CD4-positive, alpha-beta T cell (primary cell): ENCODE data around the gene TSPAN18. TPM values are rescaled to one million over a fixed set of nuclear protein-coding genes. Genes with fewer than 3 reads are reported as not detected.

Experiments
- ATAC-seq: fragments of 200-7000 bp; cut with Tn5 transposase; one replicate; pipeline ENCODE4 v1.10.0; 2022; ENCODE audit warnings: mild to moderate bottlenecking; ENCODE audit not compliant: poor library complexity
- CTCF ChIA-PET: fragments of 350-600 bp; sonication (Branson Sonifier 250); formaldehyde crosslinking; loops from one replicate; lab custom pipeline; 2021; ENCODE audit warnings: antibody characterized with exemption, inconsistent platforms; lab: Charles Lee
- POLR2A ChIA-PET: fragments of 350-600 bp; sonication (Branson Sonifier 250); formaldehyde crosslinking; loops from one replicate; lab custom pipeline; 2021; ENCODE audit warnings: antibody characterized with exemption, inconsistent platforms; lab: Charles Lee
- DNase-seq, 14 experiments: peaks; one replicate each; pipeline ENCODE4 v3.0.0-alpha.2; 2013 to 2020; ENCODE audit warnings: mixed read lengths in 2 of 14
- H3K27ac ChIP-seq, 2 donors: one replicate each; pipeline versions ENCODE4 v1.5.1 to v1.7.0; 2013; ENCODE audit warnings: low read length in 2 of 2, low read depth in 1 of 2, mild to moderate bottlenecking in 1 of 2
- H3K27me3 ChIP-seq, 2 experiments: 1 replicate in 1 of 2; 2 replicates in 1 of 2; pipeline versions ENCODE4 v1.6.1 to v1.7.0; 2013; ENCODE audit warnings: low read length in 2 of 2, control low read depth in 1 of 2, mild to moderate bottlenecking in 1 of 2, moderate library complexity in 1 of 2; ENCODE audit not compliant: insufficient read depth in 2 of 2, control insufficient read depth in 1 of 2
- H3K36me3 ChIP-seq: one replicate; pipeline ENCODE4 v1.6.1; 2013; ENCODE audit warnings: low read length, control low read depth; ENCODE audit not compliant: insufficient read depth
- H3K4me1 ChIP-seq: one replicate; pipeline ENCODE4 v1.6.1; 2013; ENCODE audit warnings: low read length, control low read depth; ENCODE audit not compliant: insufficient read depth
- H3K4me3 ChIP-seq: one replicate; pipeline ENCODE4 v1.5.1; 2013; ENCODE audit warnings: mild to moderate bottlenecking, low read length, moderate library complexity
- H3K9me3 ChIP-seq, 2 experiments: 1 replicate in 1 of 2; 2 replicates in 1 of 2; pipeline versions ENCODE4 v1.6.1 to v1.7.0; 2013; ENCODE audit warnings: low read length in 2 of 2, mild to moderate bottlenecking in 2 of 2, control low read depth in 1 of 2, moderate library complexity in 1 of 2; ENCODE audit not compliant: control insufficient read depth in 1 of 2, insufficient read depth in 1 of 2
- H3K27ac Mint-ChIP-seq: one replicate; pipeline ENCODE4 v1.8.0; 2020; ENCODE audit warnings: mixed read lengths
- H3K27me3 Mint-ChIP-seq: one replicate; pipeline ENCODE4 v1.8.0; 2021; ENCODE audit warnings: mixed read lengths
- H3K36me3 Mint-ChIP-seq: one replicate; pipeline ENCODE4 v1.8.0; 2021; ENCODE audit warnings: low read depth, mixed read lengths
- H3K4me1 Mint-ChIP-seq: one replicate; pipeline ENCODE4 v1.8.0; 2021; ENCODE audit warnings: low read depth, mixed read lengths
- H3K4me3 Mint-ChIP-seq: one replicate; pipeline ENCODE4 v1.8.0; 2020; ENCODE audit warnings: mild to moderate bottlenecking, mixed read lengths
- H3K9me3 Mint-ChIP-seq: one replicate; pipeline ENCODE4 v1.8.0; 2020; ENCODE audit warnings: mixed read lengths
- intact Hi-C, 2 experiments: fragments of 100-400 bp; cut with DNase I in 1 of 2; cut with micrococcal nuclease in 1 of 2; formaldehyde crosslinking; loops; one replicate each; pipeline versions ENCODE4 v1.15.1 to v1.9.0; 2023 to 2025; cut with DNase I, micrococcal nuclease
- total RNA-seq, 174 experiments: library from RNA in 2 of 174; stranded (reverse) in 2 of 174; gene quantifications; one replicate each; pipeline ENCODE4 v1.2.3 and lab custom pipeline; 2021 to 2026
- TF ChIP-seq, protein P1 (sequence below): fragments of 200-600 bp; IDR thresholded peaks from one replicate; pipeline ENCODE4 v1.8.0; 2022; ENCODE audit warnings: antibody characterized with exemption, mild to moderate bottlenecking

Gene TSPAN18
- total RNA-seq, 2 experiments from 2014 or later, result 23.0 to 25.3 TPM

DNA sequence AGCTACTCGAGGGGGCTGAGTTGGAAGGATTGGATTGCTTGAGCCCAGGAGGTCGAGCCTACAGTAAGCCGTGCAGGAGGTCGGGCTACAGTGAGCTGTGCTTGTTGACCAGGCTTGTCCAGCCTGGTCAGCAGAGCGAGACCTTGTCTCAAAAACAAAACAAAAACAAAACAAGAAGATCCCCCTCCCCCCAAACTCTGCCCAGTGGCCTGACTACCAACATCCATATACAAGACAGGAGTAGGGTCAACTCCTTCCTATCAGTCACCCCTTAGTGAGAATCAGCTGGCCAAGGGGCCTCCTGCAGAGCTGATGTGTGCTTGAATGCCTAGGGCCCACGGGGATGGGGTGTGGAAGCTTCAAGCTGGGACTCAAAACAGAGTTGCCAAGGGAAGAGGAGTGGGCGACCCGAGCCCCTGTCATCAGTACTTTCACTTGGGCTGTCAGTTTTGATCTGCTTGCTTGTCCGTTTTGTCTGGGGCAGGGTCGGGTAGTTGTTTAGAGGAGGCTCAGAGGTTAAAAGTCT is 942 bp upstream of the TSPAN18 start:
- ATAC-seq (no peak), DNase-seq (peak in 1 of 14 experiments; percentile 14)
- intact Hi-C loops, result loop anchor here (2.0 to 10.0 kb wide), 5 partner anchors 104 to 379 kb away; no protein-coding TSS in a partner anchor
- POLR2A ChIA-PET, result interaction anchor here (1.2 kb wide), 1 partner anchor 186 kb away, joined by 4 read pairs; no protein-coding TSS in a partner anchor
- Mint-ChIP-seq H3K4me1 (peaks cover 34% of the 10 kb centered on the region), H3K9me3 (no peaks in the 10 kb centered on the region), H3K27ac (peak overlapping the region; percentile 86), H3K36me3 (no peaks in the 10 kb centered on the region), H3K4me3 (peak overlapping the region; percentile 89), H3K27me3 (peaks cover 28% of the 10 kb centered on the region)
- TF ChIP-seq, protein P1, sequence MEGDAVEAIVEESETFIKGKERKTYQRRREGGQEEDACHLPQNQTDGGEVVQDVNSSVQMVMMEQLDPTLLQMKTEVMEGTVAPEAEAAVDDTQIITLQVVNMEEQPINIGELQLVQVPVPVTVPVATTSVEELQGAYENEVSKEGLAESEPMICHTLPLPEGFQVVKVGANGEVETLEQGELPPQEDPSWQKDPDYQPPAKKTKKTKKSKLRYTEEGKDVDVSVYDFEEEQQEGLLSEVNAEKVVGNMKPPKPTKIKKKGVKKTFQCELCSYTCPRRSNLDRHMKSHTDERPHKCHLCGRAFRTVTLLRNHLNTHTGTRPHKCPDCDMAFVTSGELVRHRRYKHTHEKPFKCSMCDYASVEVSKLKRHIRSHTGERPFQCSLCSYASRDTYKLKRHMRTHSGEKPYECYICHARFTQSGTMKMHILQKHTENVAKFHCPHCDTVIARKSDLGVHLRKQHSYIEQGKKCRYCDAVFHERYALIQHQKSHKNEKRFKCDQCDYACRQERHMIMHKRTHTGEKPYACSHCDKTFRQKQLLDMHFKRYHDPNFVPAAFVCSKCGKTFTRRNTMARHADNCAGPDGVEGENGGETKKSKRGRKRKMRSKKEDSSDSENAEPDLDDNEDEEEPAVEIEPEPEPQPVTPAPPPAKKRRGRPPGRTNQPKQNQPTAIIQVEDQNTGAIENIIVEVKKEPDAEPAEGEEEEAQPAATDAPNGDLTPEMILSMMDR, result no peak
- peak overlapping the region; percentile 68 for H3K4me3 ChIP-seq
- peaks cover 49% of the 10 kb centered on the region for H3K4me1 ChIP-seq
- no peaks in the 10 kb centered on the region for H3K27me3 ChIP-seq
- no peaks in the 10 kb centered on the region for H3K9me3 ChIP-seq
- CTCF ChIA-PET, result interaction anchor here (2.3 kb wide), 1 partner anchor 50 kb away, joined by 7 read pairs; no protein-coding TSS in a partner anchor
- no peaks in the 10 kb centered on the region for H3K36me3 ChIP-seq
- H3K27ac ChIP-seq, result peak overlapping the region in 1 of 2 donors; percentile 66

DNA sequence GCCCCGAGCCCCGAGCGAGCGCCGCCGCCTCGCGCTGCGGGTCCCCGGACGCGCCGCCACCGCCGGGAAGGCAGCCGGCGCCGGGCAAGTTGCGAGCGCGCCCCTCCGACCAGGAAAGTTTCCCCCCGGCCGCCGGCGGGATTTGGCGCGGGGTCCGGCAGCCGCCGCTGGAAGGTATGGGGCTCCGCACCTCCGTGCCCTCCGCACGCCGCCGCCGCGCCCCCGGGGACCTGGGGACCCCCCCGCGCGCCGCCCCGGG is 281 bp downstream of the TSPAN18 start:
- Mint-ChIP-seq H3K4me1 (peaks cover 39% of the 10 kb centered on the region), H3K27ac (no peak overlapping the region), H3K27me3 (peaks cover 38% of the 10 kb centered on the region), H3K9me3 (no peaks in the 10 kb centered on the region), H3K36me3 (no peaks in the 10 kb centered on the region), H3K4me3 (no peak overlapping the region)
- H3K4me3 ChIP-seq, result peak overlapping the region; percentile 86
- ChIA-PET POLR2A (no interaction called here), CTCF (interaction anchor here (2.3 kb wide), 1 partner anchor 49 kb away, joined by 7 read pairs; no protein-coding TSS in a partner anchor)
- intact Hi-C loops, result loop anchor here (2.0 to 10.0 kb wide), 5 partner anchors 105 to 378 kb away; no protein-coding TSS in a partner anchor
- no peaks in the 10 kb centered on the region for H3K9me3 ChIP-seq
- H3K27ac ChIP-seq, result no peak overlapping the region
- DNase-seq (peak in 1 of 14 experiments; percentile 44), ATAC-seq (peak; percentile 3)
- TF ChIP-seq, protein P1, result no peak
- H3K27me3 ChIP-seq, result no peaks in the 10 kb centered on the region
- no peaks in the 10 kb centered on the region for H3K36me3 ChIP-seq
- H3K4me1 ChIP-seq, result peaks cover 56% of the 10 kb centered on the region

DNA sequence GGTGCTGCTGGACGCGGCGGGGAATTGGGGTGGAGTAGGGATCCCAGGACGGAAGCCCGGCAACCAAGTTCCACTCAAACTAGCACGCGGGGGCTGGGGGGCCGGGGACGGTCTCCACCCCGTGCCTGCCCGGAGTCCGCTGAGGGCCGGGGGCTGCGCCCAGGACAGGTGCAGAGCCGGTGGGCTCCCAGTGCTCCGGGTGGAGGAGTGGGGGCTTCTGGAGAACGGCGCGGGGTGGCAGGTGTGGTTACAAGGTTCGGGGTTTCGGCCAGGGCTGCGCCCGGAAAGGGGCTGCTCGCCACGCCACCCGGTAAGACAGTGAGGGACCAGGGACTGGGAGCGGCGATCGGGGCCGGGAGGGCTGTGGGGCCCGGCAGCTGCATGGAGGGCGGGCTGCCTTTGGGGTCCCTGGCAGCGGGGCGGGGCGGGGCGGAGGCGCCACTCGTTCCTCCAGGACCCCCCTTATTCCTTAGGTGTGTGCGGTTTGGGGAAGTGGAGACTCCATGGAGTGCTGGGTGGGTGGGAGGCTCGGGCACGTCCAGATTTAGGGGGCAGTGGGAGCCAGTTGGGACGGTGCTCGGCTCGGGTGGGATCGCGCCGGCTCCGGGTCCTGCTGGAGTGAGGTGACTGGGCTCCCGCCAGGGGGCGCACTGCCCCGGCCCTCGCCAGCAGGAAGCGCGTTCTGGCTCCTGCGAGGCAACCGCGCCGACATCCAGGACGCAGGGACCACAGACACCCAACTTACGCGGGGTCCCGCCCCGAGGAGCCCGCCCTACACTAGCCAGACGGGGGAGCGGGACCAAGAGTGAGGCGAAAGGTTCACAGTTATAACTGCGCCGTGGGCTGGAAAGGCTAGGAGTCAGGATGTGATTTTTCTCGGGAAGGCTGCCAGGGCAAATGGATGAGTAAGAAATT is 868 bp downstream of the TSPAN18 start:
- H3K27me3 ChIP-seq, result no peaks in the 10 kb centered on the region
- CTCF ChIA-PET, result interaction anchor here (2.3 kb wide), 1 partner anchor 48 kb away, joined by 7 read pairs; no protein-coding TSS in a partner anchor
- POLR2A ChIA-PET, result no interaction called here
- peaks cover 61% of the 10 kb centered on the region for H3K4me1 ChIP-seq
- peak; percentile 59 to 90 (median 75) for DNase-seq
- no peak overlapping the region for H3K27ac ChIP-seq
- intact Hi-C loops, result loop anchor here (2.0 to 10.0 kb wide), 6 partner anchors 47 to 377 kb away; no protein-coding TSS in a partner anchor
- Mint-ChIP-seq H3K27me3 (peaks cover 38% of the 10 kb centered on the region), H3K4me3 (peak overlapping the region; percentile 90), H3K4me1 (peaks cover 39% of the 10 kb centered on the region), H3K36me3 (no peaks in the 10 kb centered on the region), H3K9me3 (no peaks in the 10 kb centered on the region), H3K27ac (peak overlapping the region; percentile 60)
- TF ChIP-seq, protein P1, result peak; percentile 99
- H3K36me3 ChIP-seq, result no peaks in the 10 kb centered on the region
- no peaks in the 10 kb centered on the region for H3K9me3 ChIP-seq
- ATAC-seq, result peak; percentile 75
- H3K4me3 ChIP-seq, result peak overlapping the region; percentile 86
